ENCODE results near the gene PLXNC1.

GRCh38 chr12:94329366-94329765 is 181.0 kb downstream of the PLXNC1 start:
- no peak for TF ChIP-seq CTCF (IDR thresholded peaks at IDR 0.05)
- TF ChIP-seq EP300 (IDR thresholded peaks at IDR 0.05), result no peak
- TF ChIP-seq POLR2A (IDR thresholded peaks at IDR 0.05), result no peak
